Memory B cell (primary cell): ENCODE results near the gene XIRP2.

Experiments used
- ATAC-seq: fragments of 150-1000 bp; cut with Tn5 transposase; 2 replicates; pipeline ENCODE4 v1.10.0; 2021; ENCODE audit warnings: low read depth, mild to moderate bottlenecking, moderate library complexity
- DNase-seq, 2 donors: peaks; one replicate each; pipeline ENCODE4 v3.0.0; 2022; ENCODE audit warnings: low spot score in 2 of 2
- H3K27ac Mint-ChIP-seq: one replicate; pipeline ENCODE4 v1.8.0; 2022; ENCODE audit warnings: mild to moderate bottlenecking, moderate library complexity, mixed read lengths
- H3K27me3 Mint-ChIP-seq: one replicate; pipeline ENCODE4 v1.8.0; 2022; ENCODE audit warnings: mixed read lengths
- H3K36me3 Mint-ChIP-seq: one replicate; pipeline ENCODE4 v1.8.0; 2022; ENCODE audit warnings: mild to moderate bottlenecking, mixed read lengths
- H3K4me1 Mint-ChIP-seq: one replicate; pipeline ENCODE4 v1.8.0; 2022; ENCODE audit warnings: mixed read lengths
- H3K4me3 Mint-ChIP-seq: one replicate; pipeline ENCODE4 v1.8.0; 2022; ENCODE audit warnings: mild to moderate bottlenecking, moderate library complexity, mixed read lengths
- H3K9me3 Mint-ChIP-seq: one replicate; pipeline ENCODE4 v1.8.0; 2022; ENCODE audit warnings: mixed read lengths

Gene XIRP2

DNA sequence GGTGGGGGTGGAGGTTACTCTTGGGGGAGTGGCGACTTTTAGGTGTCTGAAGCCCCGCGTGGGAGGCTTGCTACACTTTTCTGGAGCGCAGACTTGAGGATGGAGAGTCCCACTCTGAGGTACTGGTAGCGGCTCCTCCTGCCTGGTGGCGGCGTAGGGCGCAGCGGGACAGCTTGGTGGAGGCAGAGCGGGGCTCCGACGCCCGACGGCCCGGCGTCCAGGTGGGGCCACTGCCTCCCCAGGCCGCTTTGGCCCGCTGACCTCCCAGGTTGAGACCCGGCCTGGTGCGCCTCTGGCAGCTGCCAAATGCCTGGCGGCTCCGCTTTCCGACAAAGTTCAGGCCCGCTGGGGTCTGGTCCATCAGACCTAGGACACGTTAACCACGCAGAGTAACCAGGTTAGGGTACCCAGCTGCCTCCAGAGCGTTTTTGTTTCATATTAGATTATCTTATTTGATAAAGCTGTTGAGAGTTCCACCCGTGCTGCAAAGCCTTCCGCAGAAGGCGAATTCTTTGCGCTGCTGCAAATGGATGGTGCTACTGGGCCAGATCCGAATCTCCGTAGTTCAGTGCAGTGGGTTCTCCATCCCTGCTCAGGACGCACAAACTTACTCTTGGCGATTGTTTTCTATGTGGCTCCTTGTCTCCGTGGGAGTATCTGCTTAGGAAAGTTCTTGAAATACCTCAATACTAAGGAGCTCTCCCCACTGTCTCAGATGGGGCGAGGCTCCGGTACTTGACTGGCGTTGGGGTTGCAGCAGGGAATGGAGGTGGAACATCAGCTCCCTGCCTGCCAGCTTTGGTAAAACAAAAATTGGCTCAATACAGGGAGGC lies 405.9 kb downstream of the XIRP2 start:
- no peak overlapping the region for H3K4me3 Mint-ChIP-seq
- H3K4me1 Mint-ChIP-seq = peaks cover 10% of the 10 kb centered on the region
- no peak for ATAC-seq
- H3K36me3 Mint-ChIP-seq = peaks cover 5% of the 10 kb centered on the region
- H3K9me3 Mint-ChIP-seq = no peaks in the 10 kb centered on the region
- peaks cover 15% of the 10 kb centered on the region for H3K27me3 Mint-ChIP-seq
- no peak for DNase-seq
- no peak overlapping the region for H3K27ac Mint-ChIP-seq

DNA sequence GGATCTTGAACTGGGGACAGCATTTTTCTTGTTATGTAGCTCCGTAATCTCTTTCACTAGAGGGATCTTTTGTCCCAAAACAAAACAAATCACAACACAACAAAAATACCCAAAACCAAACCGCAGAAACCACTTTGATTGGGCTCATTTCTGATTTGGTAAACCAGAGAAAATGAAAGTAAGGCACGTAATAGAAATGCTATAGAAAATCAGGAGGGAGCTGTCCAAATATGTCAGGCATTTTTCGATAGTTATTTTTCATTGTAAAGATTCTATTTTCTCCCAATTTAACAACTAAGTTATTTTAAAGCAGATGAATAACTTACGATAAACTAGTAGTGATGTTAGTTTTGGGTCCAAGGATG lies 406.5 kb downstream of the XIRP2 start:
- H3K27me3 Mint-ChIP-seq = peaks cover 15% of the 10 kb centered on the region
- peaks cover 5% of the 10 kb centered on the region for H3K36me3 Mint-ChIP-seq
- H3K27ac Mint-ChIP-seq = no peak overlapping the region
- no peaks in the 10 kb centered on the region for H3K9me3 Mint-ChIP-seq
- ATAC-seq = no peak
- no peak for DNase-seq
- H3K4me1 Mint-ChIP-seq = peaks cover 10% of the 10 kb centered on the region
- H3K4me3 Mint-ChIP-seq = no peak overlapping the region

DNA sequence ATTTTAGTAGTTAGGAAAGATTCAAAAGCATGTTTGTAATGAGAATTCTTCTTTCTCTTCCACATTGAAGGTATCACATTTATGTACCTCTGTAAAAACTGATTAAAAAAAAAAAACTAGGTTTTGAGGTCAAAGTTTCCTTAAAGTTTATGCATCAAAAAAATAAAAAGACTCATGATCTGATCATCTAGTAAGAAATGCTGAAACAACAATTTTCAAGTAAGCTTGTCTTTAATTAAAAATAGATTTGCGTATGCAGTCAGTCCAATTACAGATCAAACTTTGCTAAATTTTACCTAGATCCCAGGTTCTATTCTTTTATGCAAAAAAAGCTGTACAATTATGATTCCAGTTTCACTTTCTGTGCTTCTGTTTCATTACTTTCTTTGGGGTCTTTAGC lies 409.0 kb downstream of the XIRP2 start:
- no peak overlapping the region for H3K27ac Mint-ChIP-seq
- ATAC-seq = no peak

DNA sequence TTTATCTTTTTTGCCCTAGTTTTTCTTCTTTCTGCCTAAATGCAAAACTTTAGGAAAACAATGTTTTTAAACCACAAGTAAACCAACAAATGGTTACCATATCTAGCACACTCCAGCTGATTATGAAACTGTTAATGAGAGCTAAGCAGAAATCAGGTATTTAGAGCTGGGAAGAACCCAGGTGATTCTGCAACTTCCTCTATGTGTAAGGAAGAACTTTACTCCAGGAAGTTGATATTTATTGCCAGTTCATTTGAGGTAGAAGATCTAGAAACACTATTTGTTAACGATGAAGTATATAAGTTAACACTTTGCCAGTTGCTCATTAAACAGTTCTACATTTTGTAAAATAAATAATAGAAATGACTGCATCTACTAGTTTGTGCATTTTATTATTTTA lies 409.7 kb downstream of the XIRP2 start:
- peaks cover 10% of the 10 kb centered on the region for H3K4me1 Mint-ChIP-seq
- no peak for ATAC-seq

More for the DNA sequence above, 409.0 kb downstream of the XIRP2 start:
- no peaks in the 10 kb centered on the region for H3K9me3 Mint-ChIP-seq
- H3K27me3 Mint-ChIP-seq = peaks cover 15% of the 10 kb centered on the region
- no peak overlapping the region for H3K4me3 Mint-ChIP-seq
- no peak for DNase-seq
- peaks cover 5% of the 10 kb centered on the region for H3K36me3 Mint-ChIP-seq
- H3K4me1 Mint-ChIP-seq = peaks cover 10% of the 10 kb centered on the region

More for the DNA sequence above, 409.7 kb downstream of the XIRP2 start:
- peaks cover 5% of the 10 kb centered on the region for H3K36me3 Mint-ChIP-seq
- H3K27me3 Mint-ChIP-seq = peaks cover 15% of the 10 kb centered on the region
- no peaks in the 10 kb centered on the region for H3K9me3 Mint-ChIP-seq
- no peak overlapping the region for H3K27ac Mint-ChIP-seq
- DNase-seq = no peak
- H3K4me3 Mint-ChIP-seq = no peak overlapping the region
